Esophagus squamous epithelium (tissue), 5 donors: ENCODE results near the gene TICAM2. TPM values are rescaled to one million over a fixed set of nuclear protein-coding genes. Genes with fewer than 3 reads are reported as not detected.

Experiments
- DNase-seq: peaks from one replicate; lab custom pipeline; 2025; lab: John Stamatoyannopoulos, UW
- H3K27ac ChIP-seq, 4 donors: fragments of 200-600 bp; sonication (generic); one replicate each; pipeline ENCODE4 v1.5.1; 2016 to 2019; ENCODE audit warnings: mild to moderate bottlenecking in 1 of 4
- H3K27me3 ChIP-seq, 4 donors: fragments of 200-600 bp; sonication (generic); 1 replicate in 3 of 4; 2 replicates in 1 of 4; pipeline versions ENCODE4 v1.5.1 to v1.6.0; 2017 to 2021; ENCODE audit warnings: antibody characterized with exemption in 1 of 4
- H3K36me3 ChIP-seq, 3 donors: fragments of 200-600 bp; sonication (generic); one replicate each; pipeline ENCODE4 v1.5.1; 2016 to 2019
- H3K4me1 ChIP-seq, 3 donors: fragments of 200-600 bp; sonication (generic); one replicate each; pipeline ENCODE4 v1.5.1; 2017 to 2019
- H3K4me3 ChIP-seq, 4 donors: fragments of 200-600 bp; sonication (generic); 1 replicate in 3 of 4; 2 replicates in 1 of 4; pipeline ENCODE4 v1.5.1; 2016 to 2019; ENCODE audit warnings: mild to moderate bottlenecking in 2 of 4, moderate library complexity in 1 of 4
- H3K9me3 ChIP-seq, 3 donors: fragments of 200-600 bp; sonication (generic); one replicate each; pipeline ENCODE4 v1.5.1; 2016 to 2019
- CTCF ChIP-seq, 6 experiments: fragments of 450-650 bp in 4 of 6; fragments of 200-600 bp in 2 of 6; sonication (generic) in 2 of 6; IDR thresholded peaks; one replicate each; pipeline ENCODE4 v1.5.1; 2016 to 2019; ENCODE audit warnings: antibody characterized with exemption in 6 of 6, mild to moderate bottlenecking in 4 of 6, moderate library complexity in 4 of 6
- POLR2A ChIP-seq, 4 donors: fragments of 450-650 bp; IDR thresholded peaks; one replicate each; pipeline ENCODE4 v1.6.1; 2017; ENCODE audit warnings: antibody characterized with exemption in 4 of 4, mild to moderate bottlenecking in 4 of 4, moderate library complexity in 3 of 4
- WGBS, 2 donors: methylation state at CpG; one replicate each; pipeline ENCODE4 v1.1.5; 2018; 5-methylcytosine and 5-hydroxymethylcytosine counted together
- intact Hi-C: fragments of 100-400 bp; cut with DNase I; formaldehyde crosslinking; loops from one replicate; pipeline ENCODE4 v1.15.0; 2022
- total RNA-seq, 4 donors: library from RNA; depleted of rRNA; stranded (reverse); fragments of >200 nt; gene quantifications; one replicate each; pipeline ENCODE4 v1.1.0, GENCODE V29; 2016
- donor health status: DM: yes; HTN: yes; CAD: no.

Gene TICAM2
- total RNA-seq, 4 donors from 2014 or later, result 0.68 to 2.7 (median 0.95) TPM; not detected in 1

GRCh38 chr5:115565233-115565632 lies 37.0 kb downstream of the TICAM2 start:
- 55 to 63% methylated on average over 1 to 2 of the region's 2 CpGs for WGBS, 2 donors
- no peaks in the 10 kb centered on the region for H3K4me1 ChIP-seq
- TF ChIP-seq POLR2A (IDR thresholded peaks at IDR 0.05) (no peak), CTCF (IDR thresholded peaks at IDR 0.05) (no peak)
- no peaks in the 10 kb centered on the region for H3K9me3 ChIP-seq
- no peak overlapping the region for H3K27ac ChIP-seq
- H3K27me3 ChIP-seq, result no peaks in the 10 kb centered on the region
- no peak for DNase-seq
- H3K4me3 ChIP-seq, result no peak overlapping the region
- intact Hi-C loops, result no loop called here
- no peaks in the 10 kb centered on the region for H3K36me3 ChIP-seq

- Histone ChIP-seq H3K27me3 (no peaks in the 10 kb centered on the region), H3K4me1 (no peaks in the 10 kb centered on the region), H3K9me3 (no peaks in the 10 kb centered on the region), H3K4me3 (no peak overlapping the region), H3K36me3 (no peaks in the 10 kb centered on the region), H3K27ac (no peak overlapping the region)
- no peak for TF ChIP-seq CTCF (IDR thresholded peaks at IDR 0.05)
- no peak for TF ChIP-seq POLR2A (IDR thresholded peaks at IDR 0.05)
- no peak for DNase-seq
- intact Hi-C loops, result no loop called here
- WGBS, 2 donors, result 34 to 37% methylated on average over 3 of the region's 3 CpGs
Measured at GRCh38 chr5:115561176-115561575, 41.1 kb downstream of the TICAM2 start.

- H3K27ac ChIP-seq, result no peak overlapping the region
- TF ChIP-seq POLR2A (IDR thresholded peaks at IDR 0.05) (no peak), CTCF (IDR thresholded peaks at IDR 0.05) (no peak)
- H3K9me3 ChIP-seq, result no peaks in the 10 kb centered on the region
- no peaks in the 10 kb centered on the region for H3K27me3 ChIP-seq
- no peaks in the 10 kb centered on the region for H3K36me3 ChIP-seq
- H3K4me3 ChIP-seq, result no peak overlapping the region
- H3K4me1 ChIP-seq, result no peaks in the 10 kb centered on the region
- intact Hi-C loops, result no loop called here
- no peak for DNase-seq
Measured at GRCh38 chr5:115559524-115559923, 42.8 kb downstream of the TICAM2 start.

- H3K27me3 ChIP-seq, result no peaks in the 10 kb centered on the region
- H3K9me3 ChIP-seq, result no peaks in the 10 kb centered on the region
- H3K27ac ChIP-seq, result peak overlapping the region; percentile 11 to 70 (median 66)
- DNase-seq, result no peak
- H3K36me3 ChIP-seq, result no peaks in the 10 kb centered on the region
- TF ChIP-seq CTCF (IDR thresholded peaks at IDR 0.05) (no peak), POLR2A (IDR thresholded peaks at IDR 0.05) (no peak)
- no peak overlapping the region for H3K4me3 ChIP-seq
- no peaks in the 10 kb centered on the region for H3K4me1 ChIP-seq
- intact Hi-C loops, result no loop called here
- WGBS, 2 donors, result 62 to 72% methylated on average over 4 of the region's 4 CpGs
Measured at GRCh38 chr5:115558388-115558956, 43.8 kb downstream of the TICAM2 start.

GRCh38 chr5:115557667-115558387 lies 44.5 kb downstream of the TICAM2 start:
- WGBS, 2 donors, result 56 to 60% methylated on average over 3 of the region's 3 CpGs
- H3K27me3 ChIP-seq, result no peaks in the 10 kb centered on the region
- no peak for DNase-seq
- H3K27ac ChIP-seq, result peak overlapping the region; percentile 7 to 70 (median 66)
- no peaks in the 10 kb centered on the region for H3K36me3 ChIP-seq
- no peak for TF ChIP-seq POLR2A (IDR thresholded peaks at IDR 0.05)
- no peak for TF ChIP-seq CTCF (IDR thresholded peaks at IDR 0.05)
- no peaks in the 10 kb centered on the region for H3K9me3 ChIP-seq
- H3K4me1 ChIP-seq, result no peaks in the 10 kb centered on the region
- intact Hi-C loops, result no loop called here
- no peak overlapping the region for H3K4me3 ChIP-seq
